T-helper 2 cell treated with Interferon-gamma antibody and Interleukin-4, amounts not matched to agents 100 ng/mL and 5 ng/mL, for 36 hours (primary cell): ENCODE measurements around the gene HELZ2. TPM values are rescaled to one million over a fixed set of nuclear protein-coding genes. Genes with fewer than 3 reads are reported as not detected.
"Not testable (repeated sequence)": the region's sequence is repeated elsewhere in the genome, so short reads cannot be mapped to it uniquely, and the experiment has no call there.

Experiments
- intact Hi-C: fragments of 100-400 bp; cut with micrococcal nuclease; formaldehyde crosslinking; loops from one replicate; pipeline ENCODE4 v1.15.1; 2023
- total RNA-seq: library from RNA; stranded (reverse); gene quantifications from 2 replicates; pipeline ENCODE4 v1.2.3, GENCODE V29; 2022

HELZ2 gene
- 46.4 and 47.7 TPM in 2 replicates for total RNA-seq

GRCh38 chr20:63574156-63574828, at the start of gene HELZ2:
HELZ2 (minus strand) TSS chr20:63574239; CDS start chr20:63572385, 1,854 bp downstream.
- intact Hi-C loops: loop anchor here (5.0 to 10.0 kb wide), 2 partner anchors 37 to 51 kb away; partner anchors contain the start of genes GMEB2 and PTK6

- intact Hi-C loops: loop anchor here (10.0 kb wide), 2 partner anchors 48 to 272 kb away; partner anchors contain the start of genes DNAJC5 and HELZ2
Observed at GRCh38 chr20:63622732-63623131, 48.7 kb upstream of the HELZ2 start.

GRCh38 chr20:63622096-63622495, 48.1 kb upstream of the HELZ2 start:
- intact Hi-C loops: loop anchor here (10.0 kb wide), 2 partner anchors 47 to 273 kb away; partner anchors contain the start of genes DNAJC5 and HELZ2

GRCh38 chr20:63620991-63621390, 47.0 kb upstream of the HELZ2 start:
- intact Hi-C loops: loop anchor here (10.0 kb wide), 2 partner anchors 46 to 274 kb away; partner anchors contain the start of genes DNAJC5 and HELZ2

- intact Hi-C loops: no loop called here
Observed at GRCh38 chr20:63619505-63619904, 45.5 kb upstream of the HELZ2 start.

GRCh38 chr20:63619086-63619485, 45.0 kb upstream of the HELZ2 start:
- intact Hi-C loops: no loop called here

- intact Hi-C loops: no loop called here
Observed at GRCh38 chr20:63618291-63618980, 44.4 kb upstream of the HELZ2 start.

GRCh38 chr20:63617876-63618265, 43.8 kb upstream of the HELZ2 start:
- intact Hi-C loops: no loop called here

GRCh38 chr20:63617092-63617875, 43.2 kb upstream of the HELZ2 start:
- intact Hi-C loops: no loop called here

- intact Hi-C loops: not testable (repeated sequence)
Observed at GRCh38 chr20:63613863-63614594, 40.0 kb upstream of the HELZ2 start.

GRCh38 chr20:63612276-63612931, 38.4 kb upstream of the HELZ2 start:
- intact Hi-C loops: no loop called here

- intact Hi-C loops: no loop called here
Observed at GRCh38 chr20:63611646-63612045, 37.6 kb upstream of the HELZ2 start.

- intact Hi-C loops: no loop called here
Observed at GRCh38 chr20:63610581-63611435, 36.8 kb upstream of the HELZ2 start.

GRCh38 chr20:63606686-63607085, 32.6 kb upstream of the HELZ2 start:
- intact Hi-C loops: no loop called here

GRCh38 chr20:63602321-63602720, 28.3 kb upstream of the HELZ2 start:
- intact Hi-C loops: no loop called here

GRCh38 chr20:63601679-63602078, 27.6 kb upstream of the HELZ2 start:
- intact Hi-C loops: not testable (repeated sequence)

- intact Hi-C loops: no loop called here
Observed at GRCh38 chr20:63599396-63600050, 25.5 kb upstream of the HELZ2 start.

GRCh38 chr20:63598479-63599395, 24.7 kb upstream of the HELZ2 start:
- intact Hi-C loops: no loop called here
